Chondrocyte (in vitro differentiated cells): ENCODE measurements around the gene TM4SF4. TPM values are rescaled to one million over a fixed set of nuclear protein-coding genes. Genes with fewer than 3 reads are reported as not detected.

ENCODE experiments used
- DNase-seq: peaks from one replicate; pipeline ENCODE4 v3.0.0; 2021; ENCODE audit warnings: mixed read lengths, low spot score
- H3K27ac Mint-ChIP-seq: one replicate; pipeline ENCODE4 v1.8.0; 2021; ENCODE audit warnings: mild to moderate bottlenecking, moderate library complexity, mixed read lengths; ENCODE audit not compliant: unreplicated experiment
- H3K27me3 Mint-ChIP-seq: 2 replicates; pipeline ENCODE4 v1.8.0; 2021; ENCODE audit warnings: low read depth, mixed read lengths
- H3K36me3 Mint-ChIP-seq: 2 replicates; pipeline ENCODE4 v1.8.0; 2021; ENCODE audit warnings: low read depth, mixed read lengths
- H3K4me1 Mint-ChIP-seq: 2 replicates; pipeline ENCODE4 v1.8.0; 2021; ENCODE audit warnings: low read depth, mild to moderate bottlenecking, mixed read lengths
- H3K4me3 Mint-ChIP-seq: one replicate; pipeline ENCODE4 v1.8.0; 2021; ENCODE audit warnings: mild to moderate bottlenecking, moderate library complexity, mixed read lengths; ENCODE audit not compliant: unreplicated experiment
- H3K9me3 Mint-ChIP-seq: 2 replicates; pipeline ENCODE4 v1.8.0; 2021; ENCODE audit warnings: low read depth, mixed read lengths
- CTCF ChIP-seq: fragments of 200-600 bp; sonication (generic); IDR thresholded peaks from 2 replicates; pipeline ENCODE4 v1.5.0; 2021; ENCODE audit warnings: antibody characterized with exemption, mild to moderate bottlenecking, moderate library complexity
- total RNA-seq: library from RNA; stranded (reverse); gene quantifications from 3 replicates; pipeline ENCODE4 v1.2.1, GENCODE V29; 2021

TM4SF4 gene
- total RNA-seq, 1 donor from 2014 or later = not detected

GRCh38 chr3:149462051-149462450 lies 12.4 kb upstream of the TM4SF4 start:
- Mint-ChIP-seq H3K27me3 (no peaks in the 10 kb centered on the region), H3K9me3 (no peaks in the 10 kb centered on the region), H3K4me1 (peaks cover 72% of the 10 kb centered on the region), H3K27ac (peak overlapping the region; percentile 80), H3K4me3 (no peak overlapping the region), H3K36me3 (no peaks in the 10 kb centered on the region)
- no peak for DNase-seq
- TF ChIP-seq CTCF = no peak

- Mint-ChIP-seq H3K27ac (peak overlapping the region; percentile 80), H3K27me3 (no peaks in the 10 kb centered on the region), H3K36me3 (no peaks in the 10 kb centered on the region), H3K9me3 (no peaks in the 10 kb centered on the region), H3K4me1 (peaks cover 77% of the 10 kb centered on the region), H3K4me3 (no peak overlapping the region)
- TF ChIP-seq CTCF = no peak
- DNase-seq = no peak
Observed at GRCh38 chr3:149462581-149463011, 11.9 kb upstream of the TM4SF4 start.

- no peak overlapping the region for H3K4me3 Mint-ChIP-seq
- H3K4me1 Mint-ChIP-seq = peaks cover 89% of the 10 kb centered on the region
- H3K9me3 Mint-ChIP-seq = no peaks in the 10 kb centered on the region
- no peaks in the 10 kb centered on the region for H3K36me3 Mint-ChIP-seq
- no peak for DNase-seq
- H3K27me3 Mint-ChIP-seq = no peaks in the 10 kb centered on the region
- no peak for TF ChIP-seq CTCF
- H3K27ac Mint-ChIP-seq = peak overlapping the region; percentile 13
Observed at GRCh38 chr3:149463921-149464320, 10.6 kb upstream of the TM4SF4 start.

- TF ChIP-seq CTCF = no peak
- Mint-ChIP-seq H3K36me3 (no peaks in the 10 kb centered on the region), H3K4me1 (peaks cover 88% of the 10 kb centered on the region), H3K27ac (peak overlapping the region; percentile 90), H3K27me3 (no peaks in the 10 kb centered on the region), H3K9me3 (no peaks in the 10 kb centered on the region), H3K4me3 (no peak overlapping the region)
- DNase-seq = no peak
Observed at GRCh38 chr3:149464542-149465328, 9.8 kb upstream of the TM4SF4 start.

- TF ChIP-seq CTCF = no peak
- H3K9me3 Mint-ChIP-seq = no peaks in the 10 kb centered on the region
- H3K36me3 Mint-ChIP-seq = no peaks in the 10 kb centered on the region
- DNase-seq = no peak
- H3K4me3 Mint-ChIP-seq = no peak overlapping the region
- H3K4me1 Mint-ChIP-seq = peaks cover 88% of the 10 kb centered on the region
- peak overlapping the region; percentile 90 for H3K27ac Mint-ChIP-seq
- H3K27me3 Mint-ChIP-seq = no peaks in the 10 kb centered on the region
Observed at GRCh38 chr3:149465351-149465883, 9.1 kb upstream of the TM4SF4 start.
